ENCODE measurements around the gene PARD3B. TPM values are rescaled to one million over a fixed set of nuclear protein-coding genes. Genes with fewer than 3 reads are reported as not detected.

The PARD3B gene
- total RNA-seq, 1 donor from 2014 or later = 18.4 TPM

DNA sequence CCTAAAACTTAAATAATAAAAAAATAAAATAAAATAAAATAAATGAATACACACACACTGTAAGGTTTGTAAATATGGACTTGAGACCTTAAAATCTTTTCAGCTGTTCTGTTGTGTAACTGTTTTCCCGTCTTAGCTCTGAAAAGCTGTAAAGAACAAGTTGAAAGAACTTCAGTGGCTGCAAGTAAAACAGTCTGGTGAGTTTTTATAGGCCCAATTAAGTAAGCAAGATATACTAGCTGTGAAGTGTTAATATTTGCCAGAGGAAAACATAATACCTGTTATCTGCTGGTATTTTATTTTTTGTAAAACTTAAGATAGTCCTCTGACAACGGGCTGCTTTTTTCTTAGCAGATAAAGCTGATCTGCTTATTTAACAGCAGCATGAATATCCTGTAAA, 960.1 kb downstream of the PARD3B start:
- Mint-ChIP-seq H3K4me3 (no peak overlapping the region), H3K27ac (ENCODE audit: unreplicated experiment) (no peak overlapping the region), H3K9me3 (peaks cover 8% of the 10 kb centered on the region), H3K27me3 (ENCODE audit: low read depth) (no peaks in the 10 kb centered on the region), H3K36me3 (ENCODE audit: low read depth) (peaks cover 13% of the 10 kb centered on the region), H3K4me1 (peaks cover 11% of the 10 kb centered on the region)
- TF ChIP-seq, protein P1, sequence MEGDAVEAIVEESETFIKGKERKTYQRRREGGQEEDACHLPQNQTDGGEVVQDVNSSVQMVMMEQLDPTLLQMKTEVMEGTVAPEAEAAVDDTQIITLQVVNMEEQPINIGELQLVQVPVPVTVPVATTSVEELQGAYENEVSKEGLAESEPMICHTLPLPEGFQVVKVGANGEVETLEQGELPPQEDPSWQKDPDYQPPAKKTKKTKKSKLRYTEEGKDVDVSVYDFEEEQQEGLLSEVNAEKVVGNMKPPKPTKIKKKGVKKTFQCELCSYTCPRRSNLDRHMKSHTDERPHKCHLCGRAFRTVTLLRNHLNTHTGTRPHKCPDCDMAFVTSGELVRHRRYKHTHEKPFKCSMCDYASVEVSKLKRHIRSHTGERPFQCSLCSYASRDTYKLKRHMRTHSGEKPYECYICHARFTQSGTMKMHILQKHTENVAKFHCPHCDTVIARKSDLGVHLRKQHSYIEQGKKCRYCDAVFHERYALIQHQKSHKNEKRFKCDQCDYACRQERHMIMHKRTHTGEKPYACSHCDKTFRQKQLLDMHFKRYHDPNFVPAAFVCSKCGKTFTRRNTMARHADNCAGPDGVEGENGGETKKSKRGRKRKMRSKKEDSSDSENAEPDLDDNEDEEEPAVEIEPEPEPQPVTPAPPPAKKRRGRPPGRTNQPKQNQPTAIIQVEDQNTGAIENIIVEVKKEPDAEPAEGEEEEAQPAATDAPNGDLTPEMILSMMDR (conservative IDR thresholded peaks at IDR 0.05) = no peak
- DNase-seq (ENCODE audit: low read depth, low spot score) = no peak

GRCh38 chr2:205509655-205510054, 964.4 kb downstream of the PARD3B start:
- peaks cover 21% of the 10 kb centered on the region for H3K4me1 Mint-ChIP-seq
- no peaks in the 10 kb centered on the region for H3K27me3 Mint-ChIP-seq (ENCODE audit: low read depth)
- peaks cover 6% of the 10 kb centered on the region for H3K36me3 Mint-ChIP-seq (ENCODE audit: low read depth)
- H3K27ac Mint-ChIP-seq (ENCODE audit: unreplicated experiment) = no peak overlapping the region
- TF ChIP-seq, protein P1 (conservative IDR thresholded peaks at IDR 0.05) = no peak
- peaks cover 8% of the 10 kb centered on the region for H3K9me3 Mint-ChIP-seq
- no peak for DNase-seq (ENCODE audit: low read depth, low spot score)
- H3K4me3 Mint-ChIP-seq = no peak overlapping the region

- Mint-ChIP-seq H3K27ac (ENCODE audit: unreplicated experiment) (no peak overlapping the region), H3K36me3 (ENCODE audit: low read depth) (peaks cover 6% of the 10 kb centered on the region), H3K27me3 (ENCODE audit: low read depth) (no peaks in the 10 kb centered on the region), H3K4me3 (no peak overlapping the region), H3K9me3 (peaks cover 8% of the 10 kb centered on the region), H3K4me1 (peaks cover 21% of the 10 kb centered on the region)
- TF ChIP-seq, protein P1 (conservative IDR thresholded peaks at IDR 0.05) = no peak
- DNase-seq (ENCODE audit: low read depth, low spot score) = no peak
Observed at GRCh38 chr2:205510345-205510744, 965.1 kb downstream of the PARD3B start.

- H3K9me3 Mint-ChIP-seq = peaks cover 8% of the 10 kb centered on the region
- H3K27ac Mint-ChIP-seq (ENCODE audit: unreplicated experiment) = no peak overlapping the region
- peaks cover 8% of the 10 kb centered on the region for H3K36me3 Mint-ChIP-seq (ENCODE audit: low read depth)
- no peak for DNase-seq (ENCODE audit: low read depth, low spot score)
- no peak overlapping the region for H3K4me3 Mint-ChIP-seq
- H3K27me3 Mint-ChIP-seq (ENCODE audit: low read depth) = no peaks in the 10 kb centered on the region
- peaks cover 21% of the 10 kb centered on the region for H3K4me1 Mint-ChIP-seq
- TF ChIP-seq, protein P1 (conservative IDR thresholded peaks at IDR 0.05) = no peak
Observed at GRCh38 chr2:205511221-205511620, 965.9 kb downstream of the PARD3B start.

GRCh38 chr2:205511641-205512040, 966.4 kb downstream of the PARD3B start:
- TF ChIP-seq, protein P1 (conservative IDR thresholded peaks at IDR 0.05) = no peak
- Mint-ChIP-seq H3K27ac (ENCODE audit: unreplicated experiment) (no peak overlapping the region), H3K4me1 (peaks cover 21% of the 10 kb centered on the region), H3K9me3 (peaks cover 6% of the 10 kb centered on the region), H3K36me3 (ENCODE audit: low read depth) (peaks cover 5% of the 10 kb centered on the region), H3K4me3 (no peak overlapping the region), H3K27me3 (ENCODE audit: low read depth) (no peaks in the 10 kb centered on the region)
- DNase-seq (ENCODE audit: low read depth, low spot score) = no peak

DNA sequence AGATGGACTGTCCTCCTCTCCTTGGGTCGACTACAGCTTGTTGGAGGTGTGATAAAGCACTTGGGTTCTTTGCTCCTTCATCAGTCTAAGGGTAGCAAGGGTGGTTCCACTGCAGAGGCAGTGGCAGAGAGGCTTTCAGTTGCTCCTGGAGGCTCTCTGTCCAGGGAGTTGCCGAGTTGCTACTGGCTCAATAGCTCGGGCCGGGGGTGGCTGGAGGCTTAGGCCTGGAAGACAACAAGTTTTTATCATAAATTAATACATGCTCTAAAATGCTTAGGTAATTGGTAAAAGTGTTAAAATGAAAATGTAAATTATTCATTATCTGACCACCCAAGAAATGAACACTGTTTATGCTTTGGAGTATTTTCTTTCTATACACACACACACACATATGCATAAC, 975.0 kb downstream of the PARD3B start:
- TF ChIP-seq, protein P1 (conservative IDR thresholded peaks at IDR 0.05) = no peak
- Mint-ChIP-seq H3K4me1 (no peaks in the 10 kb centered on the region), H3K36me3 (ENCODE audit: low read depth) (peaks cover 12% of the 10 kb centered on the region), H3K4me3 (no peak overlapping the region), H3K27ac (ENCODE audit: unreplicated experiment) (no peak overlapping the region), H3K9me3 (peaks cover 9% of the 10 kb centered on the region), H3K27me3 (ENCODE audit: low read depth) (no peaks in the 10 kb centered on the region)
- DNase-seq (ENCODE audit: low read depth, low spot score) = no peak

Measured in neural crest cell (in vitro differentiated cells).